CD14-positive monocyte (primary cell): ENCODE results near the gene PACSIN1. TPM values are rescaled to one million over a fixed set of nuclear protein-coding genes. Genes with fewer than 3 reads are reported as not detected.

ENCODE experiments used
- DNase-seq, 3 donors: peaks; one replicate each; pipeline ENCODE4 v3.0.0-alpha.2; 2011 to 2022
- H2AFZ ChIP-seq: 2 replicates; pipeline ENCODE4 v1.6.0; 2012; ENCODE audit warnings: mild to moderate bottlenecking, low read depth, low read length, inconsistent platforms; ENCODE audit not compliant: insufficient read depth, poor library complexity, severe bottlenecking
- H3K27ac ChIP-seq, 2 donors: 1 replicate in 1 of 2; 2 replicates in 1 of 2; pipeline ENCODE4 v1.5.1; 2012 to 2013; ENCODE audit warnings: low read length in 2 of 2, control low read depth in 1 of 2, inconsistent platforms in 1 of 2, low read depth in 1 of 2, mild to moderate bottlenecking in 1 of 2
- H3K27me3 ChIP-seq, 2 donors: one replicate each; pipeline versions ENCODE4 v1.6.0 to v1.6.1; 2011 to 2013; ENCODE audit warnings: low read length in 2 of 2; ENCODE audit not compliant: control insufficient read depth in 2 of 2, insufficient read depth in 2 of 2
- H3K36me3 ChIP-seq, 2 donors: replicated peaks in 1 of 2; 1 replicate in 1 of 2; 2 replicates in 1 of 2; pipeline versions ENCODE4 v1.5.1 to v1.6.1; 2012 to 2013; ENCODE audit warnings: low read length in 2 of 2, control low read depth in 1 of 2, inconsistent platforms in 1 of 2, mild to moderate bottlenecking in 1 of 2; ENCODE audit not compliant: insufficient read depth in 2 of 2, control insufficient read depth in 1 of 2
- H3K4me1 ChIP-seq, 2 donors: 1 replicate in 1 of 2; 2 replicates in 1 of 2; pipeline versions ENCODE4 v1.5.1 to v1.6.1; 2012 to 2013; ENCODE audit warnings: low read length in 2 of 2, control low read depth in 1 of 2, inconsistent platforms in 1 of 2, mild to moderate bottlenecking in 1 of 2, moderate library complexity in 1 of 2; ENCODE audit not compliant: insufficient read depth in 2 of 2, control insufficient read depth in 1 of 2
- H3K4me2 ChIP-seq: replicated peaks from 2 replicates; pipeline ENCODE3; 2012; ENCODE audit warnings: low read length, moderate library complexity, mild to moderate bottlenecking; ENCODE audit not compliant: poor library complexity, severe bottlenecking; ENCODE audit errors: extremely low read depth
- H3K4me3 ChIP-seq, 3 experiments: fragments of 200-600 bp in 1 of 3; sonication (generic) in 1 of 3; replicated peaks in 1 of 3; 1 replicate in 2 of 3; 2 replicates in 1 of 3; pipeline ENCODE4 v1.5.1; 2011 to 2013; ENCODE audit warnings: low read length in 3 of 3, mild to moderate bottlenecking in 3 of 3, control low read depth in 2 of 3, low read depth in 2 of 3, inconsistent platforms in 1 of 3, moderate library complexity in 1 of 3
- H3K79me2 ChIP-seq: 2 replicates; pipeline ENCODE4 v1.6.0; 2012; ENCODE audit warnings: mild to moderate bottlenecking, control low read depth, inconsistent platforms, low read length, moderate library complexity; ENCODE audit not compliant: insufficient read depth
- H3K9ac ChIP-seq: 2 replicates; pipeline ENCODE4 v1.6.0; 2017; ENCODE audit warnings: low read length, mild to moderate bottlenecking; ENCODE audit not compliant: insufficient read depth, poor library complexity, severe bottlenecking
- H3K9me3 ChIP-seq, 2 donors: replicated peaks in 1 of 2; 1 replicate in 1 of 2; 2 replicates in 1 of 2; pipeline versions ENCODE4 v1.5.1 to v1.6.1; 2012 to 2013; ENCODE audit warnings: low read length in 2 of 2, control low read depth in 1 of 2; ENCODE audit not compliant: control insufficient read depth in 1 of 2, insufficient read depth in 1 of 2
- H4K20me1 ChIP-seq: 2 replicates; pipeline ENCODE4 v1.6.0; 2012; ENCODE audit warnings: mild to moderate bottlenecking, low read length, control low read depth, moderate library complexity; ENCODE audit not compliant: insufficient read depth
- H3K27ac Mint-ChIP-seq, 7 donors: one replicate each; pipeline ENCODE4 v1.8.0; 2020; ENCODE audit warnings: mild to moderate bottlenecking in 7 of 7, mixed read lengths in 7 of 7, moderate library complexity in 6 of 7, inconsistent platforms in 2 of 7
- H3K27me3 Mint-ChIP-seq, 3 donors: one replicate each; pipeline ENCODE4 v1.8.0; 2021 to 2022; ENCODE audit warnings: low read depth in 3 of 3, mild to moderate bottlenecking in 3 of 3, mixed read lengths in 3 of 3, moderate library complexity in 3 of 3, inconsistent platforms in 1 of 3
- H3K36me3 Mint-ChIP-seq, 2 donors: one replicate each; pipeline ENCODE4 v1.8.0; 2020; ENCODE audit warnings: mixed read lengths in 2 of 2, inconsistent platforms in 1 of 2, mild to moderate bottlenecking in 1 of 2
- H3K4me1 Mint-ChIP-seq: one replicate; pipeline ENCODE4 v1.8.0; 2020; ENCODE audit warnings: mild to moderate bottlenecking, mixed read lengths
- H3K4me3 Mint-ChIP-seq, 2 donors: one replicate each; pipeline ENCODE4 v1.8.0; 2020; ENCODE audit warnings: mild to moderate bottlenecking in 2 of 2, mixed read lengths in 2 of 2, moderate library complexity in 1 of 2
- H3K9me3 Mint-ChIP-seq, 7 donors: one replicate each; pipeline ENCODE4 v1.8.0; 2020 to 2022; ENCODE audit warnings: mixed read lengths in 7 of 7, mild to moderate bottlenecking in 6 of 7, moderate library complexity in 6 of 7, inconsistent platforms in 2 of 7
- CTCF ChIP-seq: fragments of 200-600 bp; IDR thresholded peaks from one replicate; pipeline ENCODE4 v1.8.0; 2022; ENCODE audit warnings: antibody characterized with exemption, mild to moderate bottlenecking
- WGBS: methylation state at CpG from one replicate; pipeline ENCODE4 v1.1.5; 2013; ENCODE audit warnings: missing lambda C conversion rate; ENCODE audit not compliant: insufficient coverage; 5-methylcytosine and 5-hydroxymethylcytosine counted together
- intact Hi-C, 2 donors: fragments of 100-400 bp; cut with micrococcal nuclease; formaldehyde crosslinking; loops; one replicate each; pipeline versions ENCODE4 v1.15.0 to v1.15.1; 2023
- polyA plus RNA-seq, 3 donors: library from polyadenylated mRNA; depleted of rRNA in 1 of 3; unstranded in 2 of 3; stranded (reverse) in 1 of 3; fragments of 300-500 nt in 2 of 3; fragments of >200 nt in 1 of 3; fragmentation: Illumina TruSeq in 2 of 3; gene quantifications; 1 replicate in 2 of 3; 2 replicates in 1 of 3; pipeline ENCODE4 v1.2.3, GENCODE V29; 2012 to 2021

Gene PACSIN1
- polyA plus RNA-seq, 3 donors: not detected

- Mint-ChIP-seq H3K27ac (no peak overlapping the region), H3K4me1 (peaks cover 8% of the 10 kb centered on the region), H3K27me3 (peaks cover 32 to 48% (median 34%) of the 10 kb centered on the region in 3 donors), H3K4me3 (no peak overlapping the region), H3K9me3 (peaks cover 0 to 2% (median 0%) of the 10 kb centered on the region in 7 donors), H3K36me3 (no peaks in the 10 kb centered on the region)
- Histone ChIP-seq H3K4me1 (peaks cover 2 to 5% of the 10 kb centered on the region in 2 donors), H3K4me2 (no peak overlapping the region), H2AFZ (no peak overlapping the region), H3K79me2 (no peaks in the 10 kb centered on the region), H3K9me3 (no peaks in the 10 kb centered on the region), H3K4me3 (no peak overlapping the region), H3K27me3 (peaks cover 11 to 36% of the 10 kb centered on the region in 2 donors), H4K20me1 (no peaks in the 10 kb centered on the region), H3K36me3 (no peaks in the 10 kb centered on the region), H3K9ac (no peak overlapping the region), H3K27ac (no peak overlapping the region)
- 100% methylated on average over 4 of the region's 6 CpGs for WGBS
- no peak for TF ChIP-seq CTCF
- no peak for DNase-seq
- intact Hi-C loops: loop anchor here (5.0 kb wide), 1 partner anchor 145 kb away; no protein-coding TSS in a partner anchor
Observed at GRCh38 chr6:34462010-34462409, 3.9 kb upstream of the PACSIN1 start.

- intact Hi-C loops: loop anchor here (5.0 kb wide), 1 partner anchor 145 kb away; no protein-coding TSS in a partner anchor
- H3K4me3 Mint-ChIP-seq: no peak overlapping the region
- H3K27me3 Mint-ChIP-seq: peaks cover 32 to 50% (median 34%) of the 10 kb centered on the region in 3 donors
- H3K79me2 ChIP-seq: no peaks in the 10 kb centered on the region
- H4K20me1 ChIP-seq: no peaks in the 10 kb centered on the region
- peak overlapping the region in 1 of 7 donors; percentile 10 for H3K27ac Mint-ChIP-seq
- H3K4me1 ChIP-seq: peaks cover 2 to 5% of the 10 kb centered on the region in 2 donors
- peaks cover 8% of the 10 kb centered on the region for H3K4me1 Mint-ChIP-seq
- no peak overlapping the region for H3K4me2 ChIP-seq
- WGBS: 53% methylated on average over 5 of the region's 6 CpGs
- no peak for DNase-seq
- H2AFZ ChIP-seq: no peak overlapping the region
- TF ChIP-seq CTCF: no peak
- H3K27ac ChIP-seq: no peak overlapping the region
- no peak overlapping the region for H3K4me3 ChIP-seq
- no peaks in the 10 kb centered on the region for H3K36me3 ChIP-seq
- H3K27me3 ChIP-seq: peaks cover 11 to 39% of the 10 kb centered on the region in 2 donors
- H3K9me3 Mint-ChIP-seq: peaks cover 0 to 2% (median 0%) of the 10 kb centered on the region in 7 donors
- H3K9ac ChIP-seq: no peak overlapping the region
- no peaks in the 10 kb centered on the region for H3K9me3 ChIP-seq
- H3K36me3 Mint-ChIP-seq: no peaks in the 10 kb centered on the region
Observed at GRCh38 chr6:34462551-34462971, 3.3 kb upstream of the PACSIN1 start.
